SKM-1 treated with dmso at 0.1 percent for 144 hours (cell line): ENCODE measurements around the gene RNF13.

ENCODE experiments used
- DNase-seq: peaks from one replicate; lab custom pipeline; 2025; ENCODE audit not compliant: unreplicated experiment; lab: John Stamatoyannopoulos, UW

The RNF13 gene

DNA sequence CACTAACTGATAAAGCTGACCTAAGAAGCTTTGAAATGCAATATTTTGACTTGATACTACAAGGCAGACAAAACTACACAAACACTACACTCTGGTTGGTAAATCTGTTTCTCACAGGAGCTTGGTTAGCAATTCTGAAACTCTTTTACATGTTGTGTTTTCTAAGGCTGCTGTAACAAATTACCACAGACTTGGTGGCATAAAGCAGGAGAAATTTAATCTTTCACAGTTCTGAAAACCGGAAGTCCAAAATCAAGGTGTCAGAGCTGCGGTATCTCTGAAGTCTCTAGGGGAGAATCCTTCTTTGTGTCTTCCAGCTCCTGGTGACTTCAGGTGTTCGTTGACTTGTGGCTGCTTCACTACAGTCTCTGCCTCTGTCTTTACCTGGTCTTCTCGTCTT lies 170.6 kb downstream of the RNF13 start:
- DNase-seq = no peak

DNA sequence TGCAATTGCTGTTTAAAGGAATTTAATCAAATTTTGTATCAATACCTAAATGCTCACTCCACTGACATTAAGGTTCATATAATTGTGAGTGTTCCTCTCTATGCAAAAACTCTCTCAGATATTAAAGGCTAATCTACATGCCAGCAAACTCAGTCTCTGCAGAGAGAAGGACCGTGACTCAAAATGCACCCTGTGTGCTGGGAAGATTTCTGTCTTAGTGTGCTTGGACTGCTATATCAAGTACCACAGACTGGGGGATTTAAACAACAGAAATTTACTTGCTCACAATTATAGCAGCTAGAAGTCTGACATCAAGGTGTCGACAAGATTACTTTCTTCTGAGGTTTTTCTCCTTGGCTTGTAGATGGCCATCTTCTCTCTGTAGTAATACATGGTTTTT lies 176.3 kb downstream of the RNF13 start:
- no peak for DNase-seq

DNA sequence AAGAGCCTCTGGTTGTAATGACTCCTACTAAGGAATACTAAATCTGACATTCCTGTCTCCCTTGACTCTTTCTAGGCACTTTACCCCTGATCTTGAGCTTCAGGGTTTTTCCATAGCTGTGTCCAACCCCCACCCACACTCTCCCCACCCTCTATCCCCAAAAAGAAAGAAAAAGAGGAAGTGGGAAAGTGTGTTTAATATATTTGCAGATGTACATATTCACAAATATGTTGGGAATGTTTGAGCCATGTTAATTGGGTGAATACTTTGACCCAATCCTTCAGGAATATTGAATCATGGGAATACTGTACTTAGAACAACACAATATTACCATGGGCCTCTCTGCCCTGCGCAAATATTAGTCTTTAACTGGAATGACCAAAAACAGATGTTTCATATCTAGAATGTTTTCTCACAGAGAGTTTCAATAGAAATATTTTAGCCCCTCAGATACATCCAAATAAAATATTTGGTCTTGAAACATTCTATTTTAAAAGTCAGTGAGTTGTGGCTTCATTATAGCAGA lies 177.5 kb downstream of the RNF13 start:
- no peak for DNase-seq

DNA sequence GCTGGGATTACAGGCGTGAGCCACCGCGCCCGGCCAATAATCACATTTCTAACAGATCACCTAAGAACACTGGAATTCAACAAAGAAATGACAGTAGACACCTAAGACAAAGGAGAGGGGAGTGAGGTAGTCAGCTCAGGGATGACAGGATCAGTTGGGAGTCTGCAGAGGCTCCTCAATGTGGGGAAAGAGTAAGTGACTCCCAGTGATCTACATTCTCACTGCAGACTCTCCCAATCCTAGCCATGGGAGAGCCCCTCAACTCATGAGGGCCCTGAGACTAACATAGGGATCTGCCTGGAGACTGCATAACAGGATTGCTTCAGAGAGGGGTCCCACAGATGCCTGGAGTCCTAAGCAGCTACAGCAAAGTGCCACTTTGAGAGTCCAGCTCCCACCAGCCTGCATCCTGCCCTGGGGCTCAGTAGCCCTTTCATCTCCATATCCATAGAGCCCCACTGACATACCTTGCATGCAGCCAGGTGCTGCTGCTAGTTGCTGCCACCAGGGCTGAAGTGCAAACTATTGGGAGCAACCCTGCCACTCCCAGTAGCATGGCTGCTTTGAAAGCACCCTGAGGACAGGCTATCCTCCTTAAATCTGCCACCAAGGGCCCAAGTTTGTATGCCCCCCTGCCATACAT lies 179.5 kb downstream of the RNF13 start:
- DNase-seq = no peak

DNA sequence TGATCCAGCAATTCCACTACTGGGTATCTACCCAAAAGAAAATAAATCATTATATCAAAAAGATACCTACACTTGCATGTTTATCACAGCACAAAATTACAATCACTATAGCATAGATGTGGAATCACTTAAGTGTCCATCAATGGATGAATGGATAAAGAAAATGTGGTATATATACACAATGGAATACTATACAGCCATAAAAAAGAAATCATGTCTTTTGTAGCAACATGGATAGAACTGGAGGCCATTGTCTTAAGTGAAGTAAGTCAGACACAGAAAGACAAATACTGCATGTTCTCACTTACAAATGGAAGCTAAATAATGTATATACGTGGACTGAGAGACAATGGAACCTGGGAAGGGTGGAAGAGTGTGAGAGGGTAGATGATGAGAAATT lies 185.9 kb downstream of the RNF13 start:
- DNase-seq = no peak

DNA sequence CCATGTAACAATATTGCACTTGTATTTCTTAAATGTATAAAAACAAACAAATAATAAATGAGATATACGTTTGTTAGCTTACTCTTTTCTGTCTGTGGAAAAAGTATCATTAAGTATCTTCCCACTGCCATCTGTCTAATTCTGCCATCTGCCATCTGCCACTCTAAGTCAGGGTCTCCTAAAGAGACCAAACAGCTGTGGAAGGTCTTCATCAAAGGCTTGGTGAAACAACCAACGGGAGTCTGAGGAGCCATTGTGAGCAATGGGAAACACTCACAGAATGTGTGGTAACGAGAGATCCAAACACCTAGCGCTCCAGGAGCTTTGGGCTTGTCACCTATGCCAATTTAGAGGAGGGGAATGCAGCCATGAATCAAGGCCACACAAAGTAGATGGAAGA lies 186.4 kb downstream of the RNF13 start:
- no peak for DNase-seq

DNA sequence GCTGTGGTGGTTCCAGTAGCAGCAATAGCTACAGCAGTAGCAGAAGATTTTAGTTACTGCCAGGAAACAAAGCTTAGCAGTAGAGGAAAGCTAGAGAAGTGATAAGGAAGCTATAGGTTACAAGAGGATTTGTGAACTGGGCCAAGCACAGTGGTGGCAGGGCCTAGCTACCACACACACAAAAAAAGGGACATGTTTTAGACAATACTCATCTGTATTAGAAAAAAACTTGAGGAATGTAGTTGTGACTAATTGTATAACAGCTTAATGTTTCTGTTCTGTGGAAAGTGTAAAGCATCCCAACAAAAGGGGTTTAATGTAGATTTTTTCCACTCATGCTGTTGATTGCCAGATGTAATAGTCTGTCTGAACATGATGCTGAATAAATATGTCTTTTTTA lies 187.6 kb downstream of the RNF13 start:
- no peak for DNase-seq

DNA sequence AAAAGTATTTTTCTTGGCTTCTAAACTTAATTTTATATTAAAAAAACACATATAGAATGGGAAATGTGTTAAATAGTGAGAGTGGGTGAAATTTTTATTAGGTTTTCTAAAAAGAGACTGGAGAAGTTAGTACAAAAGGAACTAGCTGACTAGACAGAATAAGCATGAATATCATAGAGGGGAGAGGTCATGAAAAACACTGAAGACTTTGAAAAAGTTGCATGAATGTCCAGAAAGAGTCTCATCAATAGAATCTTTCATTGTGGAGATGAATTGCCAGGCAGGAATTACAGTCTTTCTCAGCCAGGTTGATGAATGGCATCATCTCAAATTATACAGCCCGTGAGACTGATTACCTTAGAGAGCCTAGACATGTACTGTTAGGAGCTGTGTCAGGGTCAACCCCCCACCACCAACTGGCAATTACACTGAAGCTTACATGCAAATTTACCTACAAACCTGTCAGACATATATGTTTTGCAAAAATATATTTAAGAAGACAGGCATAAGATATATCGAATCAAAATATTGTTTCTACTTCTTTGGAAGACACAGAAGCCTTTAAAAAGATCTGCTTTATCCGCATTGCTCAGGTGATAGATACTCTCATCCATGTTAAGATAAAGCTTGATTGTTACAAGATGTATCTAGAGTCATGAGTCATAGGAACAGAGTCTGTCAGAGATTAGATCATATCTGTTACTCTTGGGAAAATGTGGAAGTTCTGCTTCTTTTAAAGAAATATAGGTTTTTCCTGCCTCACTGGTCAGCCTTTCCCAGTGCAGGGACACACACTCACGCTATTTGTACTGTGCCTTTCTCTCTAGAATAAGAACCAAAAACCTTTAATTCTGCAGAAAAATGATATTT lies 192.5 kb downstream of the RNF13 start:
- no peak for DNase-seq

DNA sequence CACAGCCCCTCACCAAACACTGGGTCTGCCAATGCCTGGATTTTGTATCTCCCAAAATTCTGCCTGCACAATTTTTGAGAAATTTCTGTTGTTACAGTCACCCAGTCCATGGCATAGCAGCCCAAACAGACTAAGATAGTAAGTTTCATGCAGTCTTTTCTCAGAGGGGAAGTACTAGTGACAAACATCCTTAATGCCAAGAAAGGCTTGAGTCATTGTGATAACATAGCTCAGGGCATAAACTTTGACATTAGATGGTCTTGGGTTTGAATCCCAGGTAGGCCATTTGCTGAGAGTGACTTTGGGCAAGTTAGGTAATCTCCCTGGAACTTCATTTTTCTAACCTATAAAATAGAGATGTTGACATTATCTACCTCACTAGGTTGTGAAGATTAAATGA lies 193.8 kb downstream of the RNF13 start:
- no peak for DNase-seq
